Measurements from ENCODE around the gene BICC1. TPM values are rescaled to one million over a fixed set of nuclear protein-coding genes. Genes with fewer than 3 reads are reported as not detected.

BICC1 gene
- total and polyA plus RNA-seq, 8 donors, result 19.0 to 37.4 (median 23.0) TPM

DNA sequence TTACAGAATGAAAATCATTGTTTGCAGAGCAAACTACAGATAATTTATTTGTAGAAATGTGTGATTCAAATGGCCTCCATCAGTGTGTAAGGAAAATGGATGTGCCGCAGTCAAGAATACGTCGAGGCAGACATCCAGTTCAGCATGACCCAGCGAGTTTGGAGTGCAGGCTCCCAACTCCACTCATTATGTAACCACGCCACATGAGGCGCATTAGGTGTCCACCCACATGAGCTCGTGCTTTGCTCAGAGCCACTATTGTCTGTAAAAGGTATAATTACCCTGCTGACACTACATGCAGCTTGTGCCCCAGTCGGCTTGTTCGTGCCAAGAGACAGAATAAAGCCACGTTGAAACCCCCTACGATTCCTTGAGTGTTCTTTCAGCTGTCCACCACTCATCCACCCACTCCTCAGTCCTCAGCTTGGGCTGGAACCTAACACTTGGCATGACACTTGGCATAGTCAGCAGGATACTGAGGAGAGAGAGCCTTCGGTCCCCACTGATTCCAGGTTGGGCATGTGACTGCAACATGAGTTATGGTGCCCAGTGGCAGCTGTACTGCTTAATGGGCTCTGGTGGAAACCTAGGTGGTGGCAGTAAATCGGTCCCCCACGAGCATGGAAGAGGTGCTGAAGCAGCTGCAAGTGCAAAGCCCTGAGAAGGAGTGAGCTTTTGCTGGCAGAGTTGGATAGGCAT lies 102.7 kb downstream of the BICC1 start:
- TF ChIP-seq CTCF (IDR thresholded peaks at IDR 0.05), result no peak
- no peak for DNase-seq
- FAIRE-seq, result no peak
- Histone ChIP-seq H3K4me1 (no peaks in the 10 kb centered on the region), H3K36me3 (no peaks in the 10 kb centered on the region), H3K27ac (no peak overlapping the region), H3K4me3 (no peak overlapping the region), H3K9me3 (no peaks in the 10 kb centered on the region), H3K27me3 (no peaks in the 10 kb centered on the region)
- no peak for ATAC-seq
- WGBS, 2 donors, result 80 to 86% methylated on average over 14 of the region's 14 CpGs
- intact Hi-C loops (cut with DNase I), result no loop called here

DNA sequence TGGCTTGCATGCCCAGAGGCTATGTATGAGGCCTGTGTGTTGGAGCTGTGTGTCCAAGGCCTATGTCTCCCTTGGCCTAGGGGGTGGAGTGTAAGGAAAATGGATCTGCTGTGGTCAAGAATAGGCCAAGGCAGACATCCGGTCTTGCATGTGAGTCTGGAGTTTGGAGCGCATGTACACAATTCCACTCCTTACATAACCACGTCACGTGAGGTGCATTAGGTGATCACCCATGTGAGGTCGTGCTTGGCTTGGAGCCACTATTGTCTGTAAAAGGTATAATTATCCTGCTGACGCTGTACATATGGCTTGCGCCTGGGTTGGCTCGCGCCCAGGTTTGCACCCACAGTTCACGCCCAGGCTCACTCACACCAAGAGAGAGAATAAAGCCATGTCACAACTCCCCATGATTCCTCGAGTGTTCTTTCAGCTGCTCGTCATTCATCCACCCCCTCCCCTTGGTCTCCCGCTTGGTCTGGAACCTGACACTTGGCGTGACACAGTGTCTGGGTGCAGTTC lies 105.5 kb downstream of the BICC1 start:
- Histone ChIP-seq H3K9me3 (no peaks in the 10 kb centered on the region), H3K4me1 (no peaks in the 10 kb centered on the region), H3K27me3 (no peaks in the 10 kb centered on the region), H3K36me3 (no peaks in the 10 kb centered on the region), H3K4me3 (no peak overlapping the region), H3K27ac (no peak overlapping the region)
- ATAC-seq (no peak), FAIRE-seq (no peak), DNase-seq (no peak)
- WGBS, 2 donors, result 91 to 94% methylated on average over 14 of the region's 14 CpGs
- no peak for TF ChIP-seq CTCF (IDR thresholded peaks at IDR 0.05)
- intact Hi-C loops (cut with DNase I), result no loop called here

DNA sequence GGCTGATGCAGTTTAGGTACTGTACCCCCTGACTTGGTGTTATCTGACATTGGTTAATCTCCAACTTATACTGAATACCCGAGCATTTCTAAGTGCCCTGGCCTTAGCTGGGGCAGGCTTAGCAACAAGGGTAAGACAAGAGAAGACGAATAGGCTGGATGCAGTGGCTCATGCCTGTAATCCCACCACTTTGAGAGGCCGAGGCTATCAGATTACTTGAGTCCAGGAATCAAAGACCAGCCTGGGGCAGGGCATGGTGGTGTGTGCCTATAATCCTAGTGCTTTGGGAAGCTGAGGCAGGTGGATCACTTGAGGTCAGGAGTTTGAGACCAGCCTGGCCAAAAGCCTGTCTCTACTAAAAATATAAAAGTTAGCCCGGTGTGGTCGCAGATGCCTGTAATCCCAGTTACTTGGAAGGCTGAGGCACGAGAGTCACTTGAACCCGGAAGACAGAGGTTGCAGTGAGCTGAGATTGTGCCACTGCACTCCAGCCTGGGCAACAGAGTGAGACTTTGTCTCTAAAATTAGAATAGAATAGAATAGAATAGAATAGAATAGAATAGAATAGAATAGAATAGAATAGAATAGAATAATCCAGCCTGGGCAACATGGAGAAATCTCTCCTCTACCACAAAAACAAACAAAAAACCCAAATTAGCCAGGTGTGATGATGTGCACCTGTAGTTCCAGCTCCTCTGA lies 108.9 kb downstream of the BICC1 start:
- FAIRE-seq, result no peak
- 58 to 62% methylated on average over 7 of the region's 7 CpGs for WGBS, 2 donors
- no peaks in the 10 kb centered on the region for H3K36me3 ChIP-seq
- intact Hi-C loops (cut with DNase I), result no loop called here
- H3K4me1 ChIP-seq, result no peaks in the 10 kb centered on the region
- H3K9me3 ChIP-seq, result no peaks in the 10 kb centered on the region
- no peak overlapping the region for H3K27ac ChIP-seq
- no peak overlapping the region for H3K4me3 ChIP-seq
- no peaks in the 10 kb centered on the region for H3K27me3 ChIP-seq
- no peak for DNase-seq
- ATAC-seq, result no peak
- no peak for TF ChIP-seq CTCF (IDR thresholded peaks at IDR 0.05)

DNA sequence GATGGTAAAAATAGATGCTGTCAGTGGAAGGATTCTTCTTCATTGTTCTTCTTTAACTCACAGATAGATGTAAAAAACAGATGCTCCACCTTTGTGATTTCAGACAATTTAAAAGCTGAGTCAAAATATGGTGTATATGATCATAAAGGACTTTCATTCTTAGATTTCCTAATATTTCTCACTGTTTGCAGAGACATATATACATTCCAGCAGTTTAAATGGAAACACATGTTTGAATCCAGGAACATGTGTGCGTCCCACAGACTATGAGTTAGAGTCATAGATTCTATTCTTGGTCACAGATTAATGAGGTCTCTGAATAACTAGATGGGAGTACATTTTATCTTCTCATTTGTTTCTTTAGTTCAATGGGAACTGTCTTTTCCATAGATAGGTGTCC lies 109.6 kb downstream of the BICC1 start:
- no peak for FAIRE-seq
- no peaks in the 10 kb centered on the region for H3K4me1 ChIP-seq
- TF ChIP-seq CTCF (IDR thresholded peaks at IDR 0.05), result no peak

DNA sequence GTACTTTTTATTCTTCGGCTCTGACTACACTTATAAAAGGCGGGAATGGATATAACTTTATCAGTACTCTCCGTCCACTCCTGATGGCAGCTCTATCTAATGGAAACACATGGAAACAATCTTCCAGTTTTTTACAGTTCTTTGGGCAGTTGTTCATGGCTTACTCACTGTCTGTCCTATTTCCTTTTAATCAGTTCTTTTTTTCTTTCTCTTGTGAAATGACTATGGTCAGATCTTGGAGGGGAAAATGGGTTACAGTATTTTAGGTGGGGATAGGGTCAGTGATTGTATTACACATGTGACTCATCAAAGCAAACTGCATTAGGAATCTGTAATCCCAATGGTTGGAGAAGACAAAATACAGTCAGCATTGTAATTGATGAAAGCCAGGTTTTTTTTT lies 112.4 kb downstream of the BICC1 start:
- TF ChIP-seq CTCF (IDR thresholded peaks at IDR 0.05), result no peak

More for the DNA sequence above, 109.6 kb downstream of the BICC1 start:
- Histone ChIP-seq H3K4me3 (no peak overlapping the region), H3K27ac (no peak overlapping the region), H3K9me3 (no peaks in the 10 kb centered on the region), H3K36me3 (no peaks in the 10 kb centered on the region), H3K27me3 (no peaks in the 10 kb centered on the region)
- intact Hi-C loops (cut with DNase I), result no loop called here
- 69 to 93% methylated on average over 1 of the region's 1 CpG for WGBS, 2 donors
- DNase-seq, result no peak
- no peak for ATAC-seq

More for the DNA sequence above, 112.4 kb downstream of the BICC1 start:
- Histone ChIP-seq H3K27ac (no peak overlapping the region), H3K27me3 (no peaks in the 10 kb centered on the region), H3K4me3 (no peak overlapping the region), H3K4me1 (no peaks in the 10 kb centered on the region), H3K36me3 (no peaks in the 10 kb centered on the region), H3K9me3 (no peaks in the 10 kb centered on the region)
- no peak for DNase-seq
- intact Hi-C loops (cut with DNase I), result no loop called here
- no peak for FAIRE-seq
- ATAC-seq, result peak in 2 of 4 donors; percentile 15 to 32
- WGBS, 2 donors, result 55 to 56% methylated on average over 3 of the region's 3 CpGs
